GM21723 (cell line): Measurements from ENCODE around the gene PITPNB.
A peak's percentile ranks its signal among the peaks of the same experiment; 100 is the strongest.

ENCODE experiments used
- ATAC-seq: cut with Tn5 transposase; IDR thresholded peaks from one replicate; pipeline ENCODE4 v1.9.1; 2021; ENCODE audit warnings: mild to moderate bottlenecking, moderate library complexity; ENCODE audit not compliant: unreplicated experiment

The PITPNB gene

DNA sequence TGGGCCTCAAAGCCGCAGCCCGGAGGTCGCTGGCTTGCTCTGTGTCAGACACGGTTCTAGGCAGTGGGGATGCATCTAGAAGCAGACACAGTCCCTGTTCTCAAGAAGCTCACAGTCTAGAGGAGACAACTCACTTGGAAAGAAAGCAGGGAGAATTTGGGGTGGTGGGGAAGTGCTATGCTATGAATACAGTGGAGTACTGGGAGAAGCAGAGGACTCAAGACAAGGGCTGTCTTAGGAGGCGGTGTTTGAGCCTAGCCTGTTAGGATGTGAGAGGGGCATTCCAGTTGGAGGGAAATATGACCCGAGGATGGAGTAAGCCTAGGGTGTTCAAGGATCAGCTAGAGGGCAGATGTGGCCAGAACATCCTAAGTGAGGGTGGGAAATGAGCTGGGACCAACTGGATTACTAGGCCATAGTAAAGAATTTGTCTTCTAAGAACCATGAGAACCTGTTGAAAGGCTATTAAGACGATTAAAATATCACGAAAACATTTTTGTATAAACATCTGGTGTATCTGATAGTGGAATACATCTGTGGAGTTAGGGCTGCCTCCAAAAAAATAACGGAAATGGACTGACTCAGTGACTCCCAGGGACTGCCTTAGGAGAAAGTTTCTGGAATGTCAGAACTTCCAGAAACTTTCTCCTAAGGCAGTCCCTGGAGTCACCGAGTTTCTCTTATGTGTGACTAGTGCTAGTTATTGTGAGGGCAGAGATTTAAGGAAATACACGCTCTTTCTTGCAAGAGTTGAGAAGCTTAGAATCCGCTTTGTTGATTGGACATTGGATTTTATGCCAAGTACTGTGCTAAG, 1.1 kb upstream of the PITPNB start:
- ATAC-seq: peak; percentile 37

DNA sequence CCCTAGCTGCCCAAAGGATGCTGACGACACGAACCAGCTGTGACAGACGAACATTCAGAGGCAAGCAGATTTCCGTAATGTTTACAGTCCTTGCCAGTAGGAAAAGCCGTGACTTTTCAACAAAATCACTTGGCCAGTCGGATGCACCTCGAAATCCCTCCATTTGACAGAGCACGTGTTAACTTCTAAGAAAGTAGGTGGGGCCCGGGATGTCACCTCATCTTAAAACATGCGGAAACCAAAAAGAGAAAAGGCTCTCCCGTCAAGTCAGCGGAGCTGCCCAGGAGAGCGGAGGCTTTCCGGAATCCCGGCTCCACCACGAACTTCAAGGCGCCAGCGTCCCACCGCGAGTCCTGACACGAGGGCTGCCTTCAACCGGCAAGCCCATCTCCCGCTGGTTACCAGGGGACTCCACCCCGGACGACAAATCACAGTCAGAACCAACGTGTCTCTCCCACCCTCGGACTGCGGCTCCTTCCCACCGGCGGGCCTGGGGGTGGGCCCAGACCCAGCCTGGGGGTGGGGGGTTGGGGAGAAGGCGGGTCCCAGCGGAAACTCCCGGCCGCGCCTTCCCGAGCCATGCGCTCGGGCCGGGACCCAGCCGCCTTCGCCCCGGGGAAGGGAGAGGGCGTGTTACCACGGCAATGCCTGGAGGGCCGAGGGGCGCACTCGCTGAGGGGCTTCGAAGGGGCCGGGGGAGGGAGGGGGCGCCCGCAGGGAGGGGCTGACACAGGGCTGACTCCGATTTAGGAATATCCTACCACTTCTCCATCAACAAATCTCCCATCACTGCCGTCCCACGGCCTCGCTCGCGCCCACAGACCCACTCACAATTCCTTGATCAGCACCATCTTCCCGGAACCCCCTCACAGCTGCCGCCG, 475 bp downstream of the PITPNB start:
- ATAC-seq: peak; percentile 40

DNA sequence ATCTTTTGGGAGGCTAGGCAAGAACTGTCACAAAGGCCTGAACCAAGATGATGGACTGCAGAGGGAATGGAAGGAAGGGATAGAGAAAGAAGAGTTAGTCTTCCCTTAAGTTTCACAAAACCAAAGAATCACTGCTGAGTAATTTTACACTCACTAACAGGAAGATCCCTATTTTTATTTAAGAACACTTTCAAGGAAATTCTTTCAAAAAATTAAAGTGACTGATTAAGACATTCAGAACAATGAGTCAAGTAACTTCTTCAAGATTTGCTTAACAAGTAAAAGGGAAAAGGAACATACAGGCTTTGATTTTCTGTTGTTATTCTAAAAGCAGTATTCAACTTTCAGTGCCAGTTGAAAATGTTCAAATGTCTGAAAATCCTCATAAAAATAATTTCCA, 3.1 kb downstream of the PITPNB start:
- ATAC-seq: no peak

DNA sequence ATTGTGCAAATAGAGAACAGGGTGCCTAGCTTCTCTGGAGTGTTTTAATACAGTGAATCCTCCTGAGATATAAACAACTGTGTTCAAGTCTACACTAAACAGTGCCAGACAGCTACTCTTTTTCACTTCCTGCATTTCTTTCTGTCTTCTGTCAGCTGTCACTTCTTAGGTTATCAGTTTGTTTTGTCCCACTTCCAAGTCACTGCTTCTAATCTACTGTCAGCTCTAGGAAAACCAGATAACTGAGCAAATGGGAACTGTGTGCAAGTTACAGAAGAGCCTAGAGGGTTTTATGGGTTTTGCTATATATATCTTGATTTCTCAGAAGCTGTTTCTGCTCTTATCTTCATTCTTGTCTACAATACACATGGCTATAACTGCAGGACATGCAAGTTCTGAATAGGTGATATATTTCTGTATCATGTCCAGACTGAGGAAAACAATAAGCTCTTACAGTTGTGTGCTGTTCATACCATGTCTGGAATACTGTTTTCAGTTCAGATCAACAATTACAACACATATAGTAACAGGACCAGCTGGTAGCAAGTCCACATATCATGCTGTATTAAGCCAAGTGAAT, 5.8 kb downstream of the PITPNB start:
- no peak for ATAC-seq

DNA sequence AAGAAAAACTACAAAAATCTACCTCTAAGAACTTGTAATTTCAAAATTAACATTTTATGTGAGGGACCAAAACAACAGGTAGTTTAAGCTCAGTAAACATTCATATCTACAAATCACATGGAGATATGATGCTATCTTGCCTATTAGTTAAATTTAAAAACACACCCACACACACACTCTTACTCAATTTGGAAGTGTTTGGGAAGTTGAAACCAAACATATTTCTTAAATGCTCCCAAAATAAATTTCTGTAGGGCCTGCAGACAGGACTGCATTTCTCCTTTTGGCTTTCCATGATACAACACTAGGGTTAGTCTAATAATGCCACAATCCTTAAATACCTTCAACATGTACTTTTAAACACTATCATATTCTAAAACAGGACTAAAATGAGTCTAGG, 7.0 kb downstream of the PITPNB start:
- ATAC-seq: no peak

DNA sequence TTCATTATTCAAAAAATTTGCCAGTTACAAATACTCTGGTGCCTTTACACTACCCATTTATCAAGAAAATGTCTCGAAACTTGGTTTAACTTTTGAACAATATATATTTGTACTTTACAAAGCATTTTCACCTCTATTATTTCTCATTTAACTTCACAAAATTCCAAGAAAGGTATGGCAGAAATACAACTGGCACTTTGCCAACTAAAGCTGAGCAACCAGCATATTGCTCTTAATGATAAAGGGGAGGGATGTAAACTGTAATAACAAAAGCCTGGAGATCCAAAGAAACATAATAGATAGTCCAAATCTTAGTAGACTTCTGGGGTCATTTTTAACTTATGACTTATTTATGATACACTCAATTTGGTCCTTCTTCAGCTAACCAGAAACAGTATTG, 7.7 kb downstream of the PITPNB start:
- ATAC-seq: no peak

DNA sequence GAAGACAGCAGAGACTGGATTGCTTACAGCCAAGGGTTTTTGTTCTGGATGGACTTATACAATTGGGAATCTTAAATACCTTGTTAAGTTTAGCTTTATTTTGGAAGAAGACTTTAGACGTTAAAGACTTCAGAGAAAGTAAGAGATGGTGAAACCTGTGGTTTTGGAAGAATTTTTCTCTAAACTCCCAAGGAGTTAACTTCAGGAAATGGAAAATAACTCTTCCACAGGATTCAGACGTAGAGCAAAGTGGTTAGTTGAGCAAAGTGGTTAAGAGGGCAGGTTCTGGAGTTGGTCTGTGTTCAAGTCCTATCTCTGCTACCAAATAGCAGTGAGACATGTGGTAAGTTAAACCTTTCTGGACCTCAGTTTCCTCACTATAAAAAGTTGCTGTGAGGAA, 12.8 kb downstream of the PITPNB start:
- no peak for ATAC-seq

DNA sequence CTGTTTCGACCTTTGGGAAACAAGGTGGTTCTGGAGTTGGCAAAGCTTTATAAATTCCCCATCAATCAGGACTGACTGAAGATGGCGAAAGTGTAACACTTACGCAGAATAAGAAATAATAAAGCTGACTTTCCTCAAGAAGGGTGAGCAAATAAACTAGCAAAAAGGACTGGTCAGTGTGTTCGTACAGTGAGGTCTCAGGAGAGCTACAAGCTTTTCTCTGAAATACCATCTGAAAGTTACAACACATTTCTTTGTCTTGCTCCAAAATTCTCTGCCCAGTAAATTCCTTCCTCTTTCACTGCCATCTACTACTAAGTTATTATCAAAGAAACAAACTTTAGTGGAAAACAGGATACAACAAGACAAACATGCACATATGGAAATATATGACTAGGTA, 13.4 kb downstream of the PITPNB start:
- ATAC-seq: no peak

DNA sequence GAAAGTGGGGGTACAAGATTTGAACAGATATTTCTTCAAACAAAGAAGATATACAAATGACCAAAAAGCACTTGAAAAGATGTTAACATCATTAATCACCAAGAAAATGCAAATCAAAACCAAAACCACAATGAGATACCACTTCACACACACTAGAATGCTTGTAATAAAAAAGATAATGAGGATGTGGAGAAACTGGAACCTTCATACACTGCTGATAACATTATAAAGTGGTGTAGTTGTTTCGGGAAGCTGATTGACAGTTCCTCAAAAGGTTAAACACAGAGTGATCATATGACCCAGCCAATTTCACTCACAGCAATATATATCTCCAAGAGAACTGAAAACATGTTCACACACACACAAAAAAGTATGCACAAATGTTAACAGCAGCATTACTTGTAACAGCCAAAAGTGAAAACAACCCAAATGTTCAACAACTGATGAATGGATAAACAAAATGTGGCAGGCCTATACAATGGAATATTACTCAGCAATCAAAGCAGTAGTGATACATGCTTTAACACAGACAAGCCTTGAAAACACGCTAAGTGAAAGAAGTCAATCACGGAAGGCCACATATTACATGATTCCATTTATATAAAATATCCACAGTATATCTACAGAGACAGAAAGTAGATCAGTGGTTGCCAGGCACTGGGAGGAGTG, 15.1 kb downstream of the PITPNB start:
- ATAC-seq: no peak

DNA sequence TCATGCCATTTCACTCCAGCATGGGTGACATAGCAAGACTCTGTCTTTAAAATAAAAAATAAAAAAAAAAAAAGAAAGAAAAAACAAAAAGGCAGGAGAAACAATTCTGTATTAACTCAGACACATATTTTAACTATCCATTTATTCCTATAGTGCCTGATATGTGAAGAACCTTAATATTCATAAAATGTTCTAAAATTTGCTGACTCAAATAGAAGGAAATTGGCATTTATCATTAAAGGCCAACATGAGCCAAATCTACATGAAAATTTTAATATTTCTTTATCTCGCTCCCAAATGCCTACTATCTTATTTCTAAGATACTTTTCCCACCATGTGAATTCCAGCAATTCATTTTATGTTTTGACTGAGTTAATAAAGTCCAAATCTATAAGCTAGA, 18.9 kb downstream of the PITPNB start:
- ATAC-seq: no peak

DNA sequence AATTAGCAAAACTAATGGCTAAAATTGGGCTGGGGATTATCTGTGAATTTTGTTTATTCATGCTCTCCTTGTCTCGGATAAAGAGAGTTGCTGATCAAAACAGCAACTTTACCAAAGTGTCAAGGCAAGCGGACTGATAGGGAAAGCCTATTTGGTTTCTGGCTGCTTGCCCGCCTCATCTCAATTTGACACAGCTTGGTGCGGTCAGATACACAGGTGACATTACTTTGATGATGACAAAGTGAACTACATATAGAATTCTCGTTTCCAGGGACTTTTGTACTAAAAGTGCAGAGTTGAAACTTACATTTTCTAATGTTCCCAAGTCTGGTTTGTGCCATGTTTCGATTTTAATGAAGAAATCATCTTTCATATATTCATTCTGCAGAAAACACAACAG, 22.8 kb downstream of the PITPNB start:
- peak; percentile 57 for ATAC-seq

DNA sequence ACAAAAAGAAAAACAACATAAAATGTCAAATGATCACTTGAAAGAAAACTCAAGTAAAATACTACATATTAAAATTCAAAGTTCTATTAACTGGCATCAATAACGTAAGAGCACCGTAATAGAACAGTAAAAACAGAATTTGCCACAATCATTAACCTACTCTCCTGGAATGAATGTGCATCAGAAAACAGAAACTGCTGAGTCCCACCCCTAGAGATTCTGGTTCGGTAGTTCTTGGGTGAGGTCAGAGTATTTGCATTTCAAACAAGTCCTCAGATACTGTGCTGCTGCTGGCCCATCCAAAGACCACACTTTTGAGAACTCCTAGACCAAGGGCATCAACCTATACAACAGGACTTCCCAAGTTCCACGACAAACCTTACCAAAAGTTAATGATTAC, 23.5 kb downstream of the PITPNB start:
- ATAC-seq: peak; percentile 92

DNA sequence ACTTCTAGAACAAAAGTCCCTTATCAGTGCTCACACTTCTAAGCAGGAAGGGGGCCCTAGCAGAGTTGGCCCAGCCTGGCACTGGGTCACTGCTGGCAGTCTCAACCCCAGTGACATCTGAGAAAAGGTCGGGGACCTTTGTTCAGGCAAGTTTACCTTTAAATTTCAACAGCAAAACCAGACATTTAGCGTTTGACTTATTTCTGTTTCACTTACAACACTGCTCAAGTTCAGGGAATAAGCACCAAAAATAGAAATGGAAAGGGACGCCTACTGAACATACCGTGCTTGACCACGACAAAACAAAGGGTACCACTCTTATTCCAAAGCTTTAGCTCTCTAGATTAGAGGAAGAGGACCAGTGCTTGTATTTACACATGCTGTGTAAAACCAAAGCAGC, 26.2 kb downstream of the PITPNB start:
- no peak for ATAC-seq

DNA sequence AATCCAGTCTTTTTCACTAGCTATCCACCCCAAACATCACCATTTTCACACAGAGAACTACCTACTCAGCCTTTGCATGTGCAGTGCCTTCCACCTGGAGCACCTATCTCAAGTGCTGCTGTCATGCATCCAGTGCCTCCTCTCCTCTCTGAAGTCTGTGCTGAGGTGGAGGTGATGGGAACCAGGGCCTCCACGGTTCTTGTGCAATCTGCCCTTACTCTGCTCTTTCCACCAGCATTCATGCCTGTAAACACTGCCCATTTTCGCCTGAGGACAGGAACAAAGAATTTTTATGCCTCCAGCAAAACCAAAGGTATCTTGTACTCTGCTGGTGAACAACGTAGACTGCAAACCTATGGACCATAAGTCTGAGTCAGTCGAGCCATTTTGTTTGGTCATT, 27.0 kb downstream of the PITPNB start:
- no peak for ATAC-seq

DNA sequence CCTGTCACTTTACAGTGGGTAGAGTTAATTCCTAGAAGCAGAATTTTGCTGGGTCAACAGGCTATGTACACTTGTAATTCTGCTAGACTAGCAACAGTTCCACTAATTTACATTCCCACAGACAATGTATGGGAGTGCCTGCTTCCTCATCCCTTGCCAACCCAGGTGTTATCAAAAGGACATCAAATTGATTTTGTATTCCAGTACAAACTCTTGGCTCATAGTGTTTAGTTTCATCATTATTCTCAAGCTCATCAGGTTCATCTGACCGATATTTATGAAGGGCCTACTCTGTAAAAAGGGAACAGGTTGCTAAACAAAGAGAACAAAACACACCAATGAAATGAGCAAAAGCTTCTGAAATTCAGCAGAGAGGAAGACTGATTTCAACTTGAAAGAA, 30.7 kb downstream of the PITPNB start:
- ATAC-seq: no peak

DNA sequence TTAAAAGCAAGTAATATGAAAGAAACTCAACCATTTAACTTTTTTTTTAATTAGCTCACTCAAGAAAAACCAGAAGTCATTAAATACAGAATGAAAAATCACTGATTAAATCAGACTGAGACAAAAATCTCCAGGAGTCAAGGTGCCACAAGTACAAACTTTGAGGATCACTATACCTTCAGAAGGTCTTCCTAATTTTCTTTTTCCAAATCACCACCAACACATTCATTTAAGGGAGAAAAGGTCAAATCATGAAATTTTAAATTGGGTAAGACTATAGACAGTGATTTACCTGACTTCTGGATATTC, 32.3 kb downstream of the PITPNB start:
- no peak for ATAC-seq

DNA sequence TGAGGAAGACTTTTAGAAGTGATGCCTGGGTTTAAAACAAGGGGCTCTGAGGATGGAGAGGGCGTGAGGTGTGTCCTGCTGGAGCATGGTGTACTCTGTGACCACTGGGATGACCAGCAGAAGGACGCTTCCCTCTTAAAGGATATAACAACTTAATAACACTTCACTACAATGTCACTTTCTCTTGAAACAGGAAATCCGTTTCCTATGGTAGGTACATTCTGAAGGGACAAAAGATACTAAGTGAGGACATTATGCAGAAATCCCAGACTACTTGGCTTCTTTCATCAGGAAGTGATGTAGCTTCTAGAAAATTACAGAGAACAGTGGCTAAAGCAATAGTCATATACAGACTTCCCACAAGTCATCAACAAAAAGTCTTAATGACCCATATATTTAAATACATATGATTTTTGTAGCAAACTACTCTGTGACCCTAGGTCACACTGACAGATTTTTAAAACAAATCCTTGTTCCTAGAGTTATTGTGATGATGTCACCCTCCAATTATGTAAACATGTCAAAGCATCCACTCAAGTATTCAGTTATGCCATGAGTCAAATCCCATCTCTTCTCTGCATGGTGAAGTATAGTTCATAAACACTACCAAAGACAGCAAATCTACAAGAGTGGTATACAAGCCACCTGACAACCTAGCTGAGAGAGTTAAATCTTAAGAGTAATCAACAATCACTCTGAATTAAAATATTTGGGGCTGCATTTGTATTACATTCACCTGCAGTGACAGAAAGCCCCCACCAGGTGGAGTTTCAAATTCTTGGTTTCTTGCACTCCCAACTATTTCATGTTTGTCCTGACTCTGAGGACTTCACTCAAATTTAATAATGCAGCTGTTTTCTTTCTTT, 32.8 kb downstream of the PITPNB start:
- no peak for ATAC-seq

DNA sequence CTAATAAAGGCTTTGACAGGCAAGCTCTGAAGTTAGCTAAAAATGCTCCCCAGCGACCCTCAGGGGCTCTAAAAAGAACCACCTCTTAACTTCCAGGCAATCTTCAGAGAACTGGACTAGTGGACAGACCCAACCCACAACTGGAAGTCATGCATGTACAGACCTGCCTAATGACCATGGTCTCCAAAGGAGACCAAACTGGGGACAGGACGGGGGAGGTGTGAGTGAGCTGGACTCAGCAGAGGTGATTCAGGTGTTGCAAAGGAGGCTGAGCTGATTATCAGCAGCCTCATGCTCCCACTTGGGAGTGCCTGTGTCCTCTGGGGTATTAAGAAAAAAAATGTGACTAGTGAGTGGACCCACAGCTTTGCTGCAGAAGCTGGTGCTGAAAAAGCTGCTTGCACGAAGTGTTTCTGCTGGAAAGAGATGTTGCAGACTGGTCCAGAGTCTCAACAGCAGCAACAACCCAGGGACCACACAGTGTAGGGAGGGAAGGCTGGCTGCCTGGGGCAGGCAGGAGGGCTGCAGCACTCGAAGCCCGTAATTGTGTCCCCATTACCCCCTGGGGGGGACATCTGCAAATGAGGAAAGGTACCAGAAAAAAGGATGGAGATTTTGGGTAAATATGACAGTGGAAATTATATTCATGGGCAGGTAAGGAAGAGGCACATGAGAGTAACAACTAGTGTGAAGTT, 35.3 kb downstream of the PITPNB start:
- ATAC-seq: no peak

DNA sequence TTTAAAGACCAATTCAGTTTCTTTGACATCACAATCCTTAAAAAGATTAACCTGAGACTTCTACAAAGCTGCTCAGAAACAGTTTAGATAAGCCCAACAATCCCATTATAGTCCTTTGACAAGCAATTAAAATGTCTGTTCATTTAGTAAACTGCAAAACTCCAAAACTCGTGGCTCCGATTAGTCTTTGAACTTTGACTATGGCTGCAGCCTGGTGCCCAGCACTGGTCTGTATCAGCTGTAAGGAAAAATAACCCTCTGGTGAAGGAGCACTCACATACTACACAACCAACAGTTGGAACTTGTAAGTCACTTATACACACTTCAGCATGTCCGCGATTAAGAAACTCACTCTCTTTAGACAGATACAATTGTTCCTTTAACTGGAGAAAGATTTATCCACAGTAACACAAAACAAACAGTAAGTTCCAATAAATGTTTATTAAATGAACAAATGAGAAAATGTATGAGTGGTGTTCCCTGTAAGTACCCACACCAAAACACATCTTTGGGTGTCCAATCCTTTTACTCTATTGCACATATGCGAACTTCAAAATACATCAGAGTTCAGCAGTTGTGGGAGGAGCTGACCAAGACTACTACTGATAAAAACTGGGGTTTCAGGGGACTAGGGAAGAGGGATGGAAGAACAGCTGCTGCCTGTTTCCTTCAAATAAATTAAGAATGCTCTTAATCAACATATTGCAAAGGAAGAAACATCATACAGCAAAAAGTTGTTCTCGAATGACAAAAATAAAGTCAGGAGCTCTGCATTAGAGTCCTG, 36.4 kb downstream of the PITPNB start:
- ATAC-seq: no peak
